Measurements from ENCODE around the gene ZNF92.

DNA sequence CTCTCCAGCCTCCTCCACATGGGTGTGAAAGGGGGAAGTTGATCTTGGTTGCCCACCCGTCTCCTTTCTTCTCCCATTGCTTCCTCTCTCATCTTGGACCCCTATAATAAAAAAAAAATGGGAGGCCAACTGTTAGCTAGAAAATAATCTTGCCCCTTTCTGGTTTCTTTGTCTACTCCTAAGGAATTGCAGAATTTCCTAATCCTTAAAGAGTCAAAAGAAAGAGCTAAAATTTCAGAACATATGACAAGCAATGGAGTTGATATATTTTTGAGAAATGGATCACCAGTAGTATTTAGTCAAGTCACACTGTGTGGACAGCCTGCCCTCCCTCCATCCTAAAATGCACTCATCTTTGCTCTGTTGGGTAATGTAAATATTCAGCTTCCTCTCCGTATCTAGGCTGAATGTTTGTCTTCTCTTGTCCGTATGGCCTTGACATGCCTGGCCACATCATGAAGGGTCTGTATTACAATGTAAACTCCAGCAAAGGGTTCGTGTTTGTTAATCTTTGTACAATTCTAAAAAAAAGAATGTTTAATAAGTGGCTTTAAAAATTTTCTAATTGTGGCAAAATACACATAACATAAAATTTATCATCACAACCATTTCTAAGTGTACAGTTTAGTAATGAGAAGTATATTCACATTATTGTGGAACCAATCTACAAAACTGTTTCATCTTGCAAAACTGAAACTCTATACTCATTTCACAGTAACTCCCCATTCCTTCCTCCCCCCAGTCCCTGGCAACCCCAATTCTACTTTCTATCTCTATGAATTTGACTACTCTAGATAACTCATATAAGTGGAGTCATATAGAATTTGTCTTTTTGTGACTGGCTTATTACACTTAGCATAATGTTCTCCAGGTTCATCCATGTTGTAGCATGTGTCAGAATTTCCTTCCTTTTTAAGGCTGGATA is 71.5 kb downstream of the ZNF92 start:
- TF ChIP-seq, protein P1, sequence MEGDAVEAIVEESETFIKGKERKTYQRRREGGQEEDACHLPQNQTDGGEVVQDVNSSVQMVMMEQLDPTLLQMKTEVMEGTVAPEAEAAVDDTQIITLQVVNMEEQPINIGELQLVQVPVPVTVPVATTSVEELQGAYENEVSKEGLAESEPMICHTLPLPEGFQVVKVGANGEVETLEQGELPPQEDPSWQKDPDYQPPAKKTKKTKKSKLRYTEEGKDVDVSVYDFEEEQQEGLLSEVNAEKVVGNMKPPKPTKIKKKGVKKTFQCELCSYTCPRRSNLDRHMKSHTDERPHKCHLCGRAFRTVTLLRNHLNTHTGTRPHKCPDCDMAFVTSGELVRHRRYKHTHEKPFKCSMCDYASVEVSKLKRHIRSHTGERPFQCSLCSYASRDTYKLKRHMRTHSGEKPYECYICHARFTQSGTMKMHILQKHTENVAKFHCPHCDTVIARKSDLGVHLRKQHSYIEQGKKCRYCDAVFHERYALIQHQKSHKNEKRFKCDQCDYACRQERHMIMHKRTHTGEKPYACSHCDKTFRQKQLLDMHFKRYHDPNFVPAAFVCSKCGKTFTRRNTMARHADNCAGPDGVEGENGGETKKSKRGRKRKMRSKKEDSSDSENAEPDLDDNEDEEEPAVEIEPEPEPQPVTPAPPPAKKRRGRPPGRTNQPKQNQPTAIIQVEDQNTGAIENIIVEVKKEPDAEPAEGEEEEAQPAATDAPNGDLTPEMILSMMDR (IDR thresholded peaks at IDR 0.05), result no peak
- no peak for TF ChIP-seq POLR2A (IDR thresholded peaks at IDR 0.05)

Data from right lobe of liver (tissue), 4 donors.